ENCODE measurements around the gene LRP3. TPM values are rescaled to one million over a fixed set of nuclear protein-coding genes. Genes with fewer than 3 reads are reported as not detected.
"Not testable (repeated sequence)": the region's sequence is repeated elsewhere in the genome, so short reads cannot be mapped to it uniquely, and the experiment has no call there.

LRP3 gene
- total RNA-seq, 1 experiment from 2014 or later: 0.72 TPM

- no peak for DNase-seq (ENCODE audit: low read depth)
These were observed 8.7 kb downstream of the LRP3 start for GRCh38 chr19:33202546-33203507.

DNA sequence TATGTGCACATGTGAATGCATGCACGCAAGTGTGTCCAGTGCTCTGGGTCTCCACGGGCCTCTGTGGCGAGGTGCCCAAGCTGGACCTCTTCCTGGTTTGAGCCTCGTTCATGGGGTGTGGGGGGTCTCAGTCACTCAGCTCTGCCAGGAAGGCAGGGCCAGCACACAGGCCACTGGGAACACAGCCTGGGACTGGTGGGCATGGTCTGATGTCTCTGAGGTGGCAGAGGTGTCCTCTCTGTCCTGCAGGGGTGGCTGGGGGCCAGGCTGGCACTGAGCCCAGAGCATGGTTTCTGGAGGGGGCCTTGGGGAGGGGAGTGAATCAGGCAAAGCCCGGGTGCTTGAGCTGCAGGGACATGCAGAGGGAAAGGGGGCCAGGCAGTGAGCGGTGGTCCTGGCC, 9.4 kb downstream of the LRP3 start:
- no peak for DNase-seq (ENCODE audit: low read depth)

DNA sequence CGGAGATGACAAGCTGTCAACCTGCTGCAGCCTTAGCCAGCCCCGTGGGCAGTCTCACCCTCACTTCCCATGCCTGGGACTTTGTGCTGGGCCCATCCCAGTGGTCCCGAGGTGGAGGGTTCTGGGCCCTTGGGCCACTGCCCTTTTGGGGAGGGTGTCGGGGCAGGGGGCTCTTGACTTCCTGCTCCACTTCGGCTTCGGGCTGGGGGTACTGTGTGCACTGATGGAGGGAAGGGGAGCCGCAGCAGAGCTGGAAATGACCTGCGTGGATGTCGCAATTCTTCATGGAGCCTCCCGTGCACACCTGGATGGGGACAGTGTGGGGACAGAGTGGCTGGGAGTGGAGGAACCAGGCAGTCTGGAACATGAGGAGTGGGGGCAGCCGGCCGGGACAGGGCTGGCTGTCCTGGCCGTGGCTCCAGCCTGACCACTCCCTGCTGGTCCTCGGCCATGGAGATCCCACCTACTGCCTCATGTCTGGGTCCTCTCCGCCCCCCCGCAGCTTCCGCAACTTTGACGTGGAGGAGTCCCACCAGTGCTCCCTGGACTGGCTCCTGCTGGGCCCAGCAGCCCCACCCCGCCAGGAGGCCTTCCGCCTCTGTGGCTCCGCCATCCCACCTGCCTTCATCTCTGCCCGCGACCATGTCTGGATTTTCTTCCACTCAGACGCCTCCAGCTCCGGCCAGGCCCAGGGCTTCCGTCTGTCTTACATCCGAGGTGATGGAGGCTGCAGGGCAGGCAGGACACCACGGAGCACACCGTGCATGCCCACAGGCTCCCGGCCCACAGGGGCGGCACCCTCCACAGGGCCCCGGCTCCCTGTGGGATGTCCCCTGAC, 10.2 kb downstream of the LRP3 start:
- DNase-seq (ENCODE audit: low read depth): no peak

- no peak for DNase-seq (ENCODE audit: low read depth)
These were observed 11.0 kb downstream of the LRP3 start for GRCh38 chr19:33205110-33205509.

DNA sequence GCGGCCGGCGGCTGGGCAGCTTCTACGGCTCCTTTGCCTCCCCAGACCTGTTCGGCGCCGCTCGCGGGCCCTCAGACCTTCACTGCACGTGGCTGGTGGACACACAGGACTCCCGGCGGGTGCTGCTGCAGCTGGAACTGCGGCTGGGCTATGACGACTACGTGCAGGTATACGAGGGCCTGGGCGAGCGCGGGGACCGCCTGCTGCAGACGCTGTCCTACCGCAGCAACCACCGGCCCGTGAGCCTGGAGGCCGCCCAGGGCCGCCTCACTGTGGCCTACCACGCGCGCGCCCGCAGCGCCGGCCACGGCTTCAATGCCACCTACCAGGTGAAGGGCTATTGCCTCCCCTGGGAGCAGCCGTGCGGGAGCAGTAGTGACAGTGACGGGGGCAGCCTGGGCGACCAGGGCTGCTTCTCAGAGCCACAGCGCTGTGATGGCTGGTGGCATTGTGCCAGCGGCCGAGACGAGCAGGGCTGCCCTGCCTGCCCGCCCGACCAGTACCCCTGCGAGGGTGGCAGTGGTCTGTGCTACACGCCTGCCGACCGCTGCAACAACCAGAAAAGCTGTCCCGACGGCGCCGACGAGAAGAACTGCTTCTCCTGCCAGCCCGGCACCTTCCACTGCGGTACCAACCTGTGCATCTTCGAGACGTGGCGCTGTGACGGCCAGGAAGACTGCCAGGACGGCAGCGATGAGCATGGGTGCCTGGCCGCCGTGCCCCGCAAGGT, 11.6 kb downstream of the LRP3 start:
- DNase-seq (ENCODE audit: low read depth): no peak

- DNase-seq (ENCODE audit: low read depth): no peak
These were observed 12.3 kb downstream of the LRP3 start for GRCh38 chr19:33206261-33207039.

GRCh38 chr19:33207040-33207620, 13.0 kb downstream of the LRP3 start:
- no peak for DNase-seq (ENCODE audit: low read depth)

GRCh38 chr19:33207903-33208302, 13.8 kb downstream of the LRP3 start:
- DNase-seq (ENCODE audit: low read depth): no peak

DNA sequence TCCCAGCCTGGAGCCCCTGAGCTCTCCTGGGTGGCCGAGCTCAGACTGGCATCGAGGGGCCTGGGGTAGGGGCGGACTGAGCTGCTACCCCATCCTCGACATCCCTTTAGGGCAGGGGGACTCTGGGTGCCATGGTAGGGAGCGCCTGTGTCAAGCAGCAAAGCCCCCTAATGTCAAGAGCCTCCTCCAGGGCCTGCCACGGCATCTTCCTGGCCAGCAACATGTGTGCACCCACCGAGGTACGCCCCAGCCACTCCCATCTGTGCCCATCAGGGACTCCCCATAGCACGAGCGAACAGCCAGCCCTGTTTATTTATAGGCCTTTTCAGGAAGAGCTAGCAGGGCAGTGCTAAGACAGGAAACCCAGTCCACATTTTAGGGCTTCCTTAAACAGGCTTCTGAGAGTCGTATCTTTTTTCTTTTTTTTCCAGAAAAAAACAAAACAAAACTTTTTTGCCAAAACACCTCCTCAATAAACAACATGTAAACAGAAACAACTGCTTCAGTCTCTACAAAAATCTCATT, 14.3 kb downstream of the LRP3 start:
- no peak for DNase-seq (ENCODE audit: low read depth)

- no peak for DNase-seq (ENCODE audit: low read depth)
These were observed 15.0 kb downstream of the LRP3 start for GRCh38 chr19:33208904-33209849.

- not testable (repeated sequence) for DNase-seq (ENCODE audit: low read depth)
These were observed 15.7 kb downstream of the LRP3 start for GRCh38 chr19:33209850-33210230.

DNA sequence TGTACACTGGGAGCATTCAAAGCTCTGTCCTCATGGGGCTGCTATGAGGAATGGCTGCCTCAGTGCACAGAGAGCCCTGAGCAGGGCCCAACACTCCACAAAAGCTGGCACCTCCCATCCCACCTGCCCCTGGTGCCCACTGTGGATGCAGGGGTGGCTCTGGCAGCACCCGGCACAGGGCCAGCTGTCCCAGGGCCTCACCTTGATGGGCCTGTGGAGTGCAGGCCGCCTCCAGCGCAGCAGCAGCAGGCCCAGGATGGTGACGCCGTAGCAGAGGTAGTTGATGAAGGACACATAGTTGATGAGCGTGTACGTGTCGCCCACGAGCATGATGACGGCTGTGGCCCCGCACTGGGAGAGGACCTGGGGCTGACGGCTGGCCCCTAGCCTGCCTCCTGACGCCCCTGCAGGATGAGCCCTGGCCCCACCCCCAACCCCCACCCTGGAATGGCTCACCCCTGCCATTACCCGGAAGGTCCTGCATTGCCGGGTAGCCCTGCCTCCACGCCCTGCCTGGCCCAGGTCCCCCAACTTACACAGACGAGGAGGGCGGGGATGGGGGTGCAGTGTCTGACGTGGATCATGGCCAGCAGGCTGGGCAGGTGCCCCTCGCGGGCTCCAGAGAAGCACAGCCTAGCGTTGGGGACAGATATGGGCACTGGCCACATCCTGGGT, 16.3 kb downstream of the LRP3 start:
- no peak for DNase-seq (ENCODE audit: low read depth)

DNA sequence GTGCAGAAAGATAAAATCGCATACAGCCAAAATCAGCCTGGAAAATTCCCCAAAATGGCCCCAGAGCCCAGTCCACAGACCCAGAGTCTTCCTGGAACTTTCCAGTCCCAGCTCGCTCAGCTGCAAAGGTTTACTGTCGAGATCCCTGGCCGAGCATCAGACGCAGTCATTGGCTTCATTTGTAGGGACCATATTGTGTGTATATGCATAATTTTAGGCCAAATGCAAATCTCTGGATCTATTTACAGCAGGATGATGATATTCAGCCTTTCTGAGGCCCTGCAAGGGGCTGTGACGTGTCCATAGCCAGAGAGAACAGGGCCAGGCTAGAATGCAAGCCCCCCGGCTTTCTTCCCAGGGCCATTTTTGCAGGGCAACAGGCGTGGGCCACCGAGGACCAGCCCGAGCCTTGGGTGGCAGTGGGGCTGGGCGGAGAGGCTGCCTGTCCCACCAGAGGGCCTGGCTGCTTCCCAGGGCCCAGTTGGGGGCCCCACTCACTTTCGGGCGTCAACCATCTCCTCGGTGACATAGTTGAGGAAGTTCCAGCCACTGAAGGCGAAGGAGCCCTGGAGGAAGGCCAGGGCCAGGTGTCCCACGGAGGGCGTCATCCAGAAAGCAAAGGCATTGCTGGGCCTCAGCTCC, 17.8 kb downstream of the LRP3 start:
- no peak for DNase-seq (ENCODE audit: low read depth)

DNA sequence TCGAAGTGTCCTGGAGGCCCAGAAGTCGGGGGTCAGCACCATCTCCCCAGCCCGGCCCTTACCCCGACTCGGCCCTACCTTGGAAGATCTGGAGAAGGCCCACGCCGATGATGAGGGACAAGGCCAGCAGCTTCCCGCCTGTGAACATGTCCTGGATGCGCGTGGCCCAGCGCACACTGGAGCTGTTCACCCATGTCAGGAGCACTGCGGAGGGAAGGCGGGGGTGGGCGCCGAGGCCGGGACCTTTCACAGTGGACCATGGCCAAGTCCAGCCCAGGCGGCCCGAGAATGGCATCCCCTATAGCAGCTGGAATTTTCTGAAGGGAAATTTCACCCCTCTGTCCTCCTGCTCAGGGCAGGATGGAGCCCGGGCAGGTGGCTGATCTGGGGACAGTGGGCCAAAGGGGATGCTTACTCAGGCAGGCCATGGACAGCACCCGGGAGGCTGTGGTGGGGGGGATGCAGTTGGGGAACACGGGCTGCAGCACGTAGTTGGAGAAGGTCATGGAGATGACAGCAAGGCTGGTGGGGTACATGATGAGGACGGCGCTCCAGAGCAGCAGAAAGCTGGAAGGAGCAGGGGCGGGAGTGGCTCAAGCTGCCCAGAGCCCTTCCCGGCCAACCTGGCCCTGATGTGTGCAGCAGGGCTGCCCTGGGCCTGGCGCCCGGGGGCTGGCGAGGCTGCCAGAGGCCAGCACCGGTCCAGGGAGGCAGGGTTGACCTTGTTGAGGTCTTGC, 18.5 kb downstream of the LRP3 start:
- no peak for DNase-seq (ENCODE audit: low read depth)

DNA sequence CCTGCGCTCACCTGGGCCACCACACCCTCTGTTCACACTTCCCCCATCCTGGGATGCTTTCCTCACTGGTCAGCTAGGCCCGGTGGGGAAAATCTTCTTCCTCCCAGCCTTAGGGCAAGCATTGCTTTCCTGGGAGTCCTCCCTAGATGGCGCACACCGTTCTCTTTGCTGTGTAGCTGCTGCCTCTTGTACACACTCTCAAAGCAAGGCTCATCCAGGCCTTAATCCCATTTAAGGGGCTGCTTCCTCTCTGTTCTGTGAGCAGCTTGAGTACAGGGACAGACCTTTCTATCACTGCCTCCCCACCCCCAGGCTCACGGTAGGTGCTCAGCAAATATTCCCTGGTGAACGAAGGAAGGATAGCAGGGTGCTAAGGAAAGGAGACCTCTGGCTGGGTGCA, 20.5 kb downstream of the LRP3 start:
- peak; percentile 21 for DNase-seq (ENCODE audit: low read depth)

DNA sequence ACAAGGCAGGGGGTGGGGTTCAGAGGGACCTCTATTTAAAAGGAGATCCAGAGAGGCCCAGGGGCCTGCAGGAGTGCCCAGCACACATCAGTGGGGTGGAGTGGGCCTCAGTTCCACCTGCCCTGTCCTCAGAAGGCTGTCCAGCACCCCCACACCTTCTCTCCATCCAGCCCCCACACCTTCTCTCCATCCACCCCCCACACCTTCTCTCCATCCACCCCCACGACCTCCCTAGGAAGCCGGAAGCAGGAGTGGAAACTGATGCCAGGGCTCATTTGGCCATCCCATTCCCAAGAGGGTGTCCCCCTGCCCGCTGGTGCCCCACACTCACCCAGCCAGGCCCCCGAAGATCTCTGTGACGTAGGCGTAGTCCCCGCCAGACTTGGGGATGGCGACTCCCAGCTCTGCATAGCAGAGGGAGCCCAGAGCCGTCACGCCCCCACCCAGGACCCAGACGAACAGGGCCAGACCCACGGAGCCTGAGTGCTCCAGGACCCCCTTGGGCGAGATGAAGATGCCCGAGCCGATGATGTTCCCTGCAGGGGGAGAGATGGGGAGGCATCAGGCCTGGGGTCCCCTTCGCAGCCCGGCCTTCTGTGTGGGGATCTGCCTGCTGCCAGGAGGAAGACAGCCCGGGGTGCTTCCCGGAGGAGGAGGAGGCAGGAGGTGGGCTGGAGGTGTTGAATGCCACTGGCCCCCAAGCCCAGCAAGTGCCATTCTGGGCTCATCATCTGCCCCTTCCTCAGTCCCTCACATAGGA, 21.5 kb downstream of the LRP3 start:
- DNase-seq (ENCODE audit: low read depth): no peak

Measured in RPMI7951 (cell line).